HG03432 (cell line): ENCODE results near the gene KRTAP10-11.
"Not testable (repeated sequence)": the region's sequence is repeated elsewhere in the genome, so short reads cannot be mapped to it uniquely, and the experiment has no call there.

Experiments used
- ATAC-seq: cut with Tn5 transposase; IDR thresholded peaks from one replicate; pipeline ENCODE4 v1.9.1; 2021; ENCODE audit warnings: mild to moderate bottlenecking, moderate library complexity; ENCODE audit not compliant: unreplicated experiment

Gene KRTAP10-11

GRCh38 chr21:44661567-44661966, 15.4 kb downstream of the KRTAP10-11 start:
- not testable (repeated sequence) for ATAC-seq

- ATAC-seq = no peak
Measured at GRCh38 chr21:44664691-44665090, 18.5 kb downstream of the KRTAP10-11 start.

- no peak for ATAC-seq
Measured at GRCh38 chr21:44666401-44667320, 20.4 kb downstream of the KRTAP10-11 start, which contains the start of gene KRTAP12-2. TSS of gene KRTAP12-2 (minus strand) at chr21:44666927. CDS start at chr21:44666886, 41 bp downstream.

GRCh38 chr21:44667612-44668011, 21.4 kb downstream of the KRTAP10-11 start:
- ATAC-seq = no peak

GRCh38 chr21:44670642-44671432, 24.6 kb downstream of the KRTAP10-11 start:
- ATAC-seq = no peak

- no peak for ATAC-seq
Measured at GRCh38 chr21:44671911-44672310, 25.7 kb downstream of the KRTAP10-11 start.

- ATAC-seq = no peak
Measured at GRCh38 chr21:44677881-44678280, 31.7 kb downstream of the KRTAP10-11 start.

GRCh38 chr21:44681152-44681551, 34.9 kb downstream of the KRTAP10-11 start:
- ATAC-seq = no peak

- no peak for ATAC-seq
Measured at GRCh38 chr21:44681861-44682579, 35.8 kb downstream of the KRTAP10-11 start, which contains the start of gene KRTAP12-1. TSS of gene KRTAP12-1 (minus strand) at chr21:44682163. CDS start at chr21:44682123, 40 bp downstream.

- no peak for ATAC-seq
Measured at GRCh38 chr21:44682580-44683151, 36.5 kb downstream of the KRTAP10-11 start.

GRCh38 chr21:44684077-44684476, 37.9 kb downstream of the KRTAP10-11 start:
- ATAC-seq = no peak

GRCh38 chr21:44684483-44684882, 38.3 kb downstream of the KRTAP10-11 start:
- no peak for ATAC-seq

- ATAC-seq = not testable (repeated sequence)
Measured at GRCh38 chr21:44685050-44685449, 38.8 kb downstream of the KRTAP10-11 start.

GRCh38 chr21:44686000-44686781, 40.0 kb downstream of the KRTAP10-11 start:
- ATAC-seq = no peak

GRCh38 chr21:44686843-44687561, 40.8 kb downstream of the KRTAP10-11 start:
- no peak for ATAC-seq

- no peak for ATAC-seq
Measured at GRCh38 chr21:44687671-44688070, 41.5 kb downstream of the KRTAP10-11 start.

- not testable (repeated sequence) for ATAC-seq
Measured at GRCh38 chr21:44689740-44690139, 43.5 kb downstream of the KRTAP10-11 start.

GRCh38 chr21:44691686-44692085, 45.5 kb downstream of the KRTAP10-11 start:
- no peak for ATAC-seq
